GM12891 (cell line): ENCODE results near the gene ZDHHC4.

Experiments used
- DNase-seq: peaks from one replicate; pipeline ENCODE4 v3.0.0; 2011; ENCODE audit warnings: low spot score; ENCODE audit not compliant: insufficient read length
- FAIRE-seq: peaks from 2 replicates; lab custom pipeline; 2011; peaks lifted over from hg19 to GRCh38; lab: Jason Lieb, UNC
- PAX5 ChIP-seq: IDR thresholded peaks from 2 replicates; pipeline ENCODE4 v1.6.1; 2011; ENCODE audit warnings: low read length, moderate library complexity, mild to moderate bottlenecking; ENCODE audit not compliant: insufficient read depth, severe bottlenecking
- POLR2A ChIP-seq: IDR thresholded peaks from 2 replicates; pipeline ENCODE4 v1.6.1; 2011; ENCODE audit warnings: low read depth, low read length, control low read depth
- POLR2AphosphoS5 ChIP-seq: IDR thresholded peaks from 2 replicates; pipeline ENCODE4 v1.6.1; 2011; ENCODE audit warnings: low read depth, low read length, control low read depth
- POU2F2 ChIP-seq: IDR thresholded peaks from 2 replicates; pipeline ENCODE4 v1.6.1; 2011; ENCODE audit warnings: low read depth, mild to moderate bottlenecking, control low read depth, low read length, moderate library complexity
- SPI1 ChIP-seq: IDR thresholded peaks from 2 replicates; pipeline ENCODE4 v1.6.1; 2011; ENCODE audit warnings: low read depth, low read length, control low read depth
- TAF1 ChIP-seq: IDR thresholded peaks from 2 replicates; pipeline ENCODE4 v1.6.1; 2011; ENCODE audit warnings: low read depth, low read length, control low read depth

The ZDHHC4 gene

GRCh38 chr7:6636741-6637543 is 59.7 kb downstream of the ZDHHC4 start, which contains the start of gene ZNF316:
Gene ZNF316, plus strand, starts transcription at chr7:6637318. Its CDS starts 5,092 bp downstream, at chr7:6642410.
- FAIRE-seq (peak; percentile 73), DNase-seq (peak; percentile 91)
- TF ChIP-seq PAX5 = peak; percentile 99
- TF ChIP-seq POU2F2 = no peak
- no peak for TF ChIP-seq TAF1
- TF ChIP-seq POLR2AphosphoS5 = no peak
- no peak for TF ChIP-seq SPI1
- TF ChIP-seq POLR2A = peak; percentile 39; the same call in 1 of the 2 replicates

DNA sequence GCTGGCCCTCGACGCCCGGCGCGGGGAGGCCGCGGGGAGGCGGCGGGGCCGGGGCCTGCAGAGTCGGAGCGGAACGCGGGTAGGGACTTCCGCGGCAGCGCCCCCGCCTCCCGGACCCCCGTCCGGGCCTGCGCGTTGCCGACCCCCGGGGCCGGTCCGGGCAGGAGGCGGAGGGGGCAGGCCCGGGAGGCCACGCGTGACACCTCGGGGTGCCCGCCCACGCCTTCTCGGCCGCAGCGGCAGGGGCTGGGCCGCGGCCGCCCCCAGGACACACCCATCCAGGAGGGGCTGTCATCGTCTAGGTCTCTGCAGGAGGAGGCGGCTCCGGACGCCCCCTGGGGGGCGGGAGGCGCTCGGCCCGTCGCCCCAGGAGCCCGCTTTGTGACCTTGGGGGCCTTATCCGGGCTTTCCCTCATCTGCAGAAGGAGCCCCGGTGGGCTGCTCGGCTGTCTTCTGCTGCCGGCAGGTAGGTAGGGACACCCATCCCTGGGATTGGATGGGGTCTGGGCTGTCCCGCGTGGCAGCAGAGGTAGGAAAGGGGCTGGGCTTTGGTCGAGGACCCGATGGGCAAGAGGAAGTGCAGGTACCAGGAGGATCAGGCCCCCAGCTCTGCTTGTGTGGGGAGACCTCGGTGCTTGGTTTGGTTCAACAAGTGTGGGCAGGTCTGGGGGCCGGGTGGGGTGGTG is 60.4 kb downstream of the ZDHHC4 start:
- peak; percentile 99 for DNase-seq
- peak; percentile 87 for FAIRE-seq
- TF ChIP-seq SPI1 (peak; percentile 66), POLR2A (no peak), PAX5 (peak; percentile 19)
